Neural cell (in vitro differentiated cells): ENCODE results near the gene NOTCH2.

ENCODE experiments used
- EP300 ChIP-seq: fragments of 450-650 bp; conservative IDR thresholded peaks from 2 replicates; pipeline ENCODE4 v1.6.1; 2014; ENCODE audit warnings: antibody characterized with exemption, mild to moderate bottlenecking, moderate library complexity; ENCODE audit not compliant: poor library complexity, severe bottlenecking
- EZH2 ChIP-seq: fragments of 200-600, 300-800 bp; shearing (Covaris generic), sonication (generic); IDR thresholded peaks from 2 replicates; pipeline ENCODE4 v1.6.1; 2014; ENCODE audit warnings: antibody characterized with exemption, low read length, borderline replicate concordance, mild to moderate bottlenecking; ENCODE audit not compliant: insufficient read depth, poor library complexity, severe bottlenecking
- MXI1 ChIP-seq: fragments of 450-650 bp; conservative IDR thresholded peaks from 2 replicates; pipeline ENCODE4 v1.6.1; 2014; ENCODE audit warnings: antibody characterized with exemption, mild to moderate bottlenecking; ENCODE audit not compliant: poor library complexity, severe bottlenecking
- POLR2AphosphoS5 ChIP-seq: IDR thresholded peaks from 2 replicates; pipeline ENCODE4 v1.6.1; 2012
- RAD21 ChIP-seq: fragments of 450-650 bp; conservative IDR thresholded peaks from 2 replicates; pipeline ENCODE4 v1.6.1; 2014; ENCODE audit warnings: antibody characterized with exemption, mild to moderate bottlenecking, moderate library complexity
- SMC3 ChIP-seq: fragments of 450-650 bp; conservative IDR thresholded peaks from 2 replicates; pipeline ENCODE4 v1.6.1; 2014; ENCODE audit warnings: antibody characterized with exemption, mild to moderate bottlenecking, moderate library complexity; ENCODE audit not compliant: poor library complexity
- TAF1 ChIP-seq: IDR thresholded peaks from 2 replicates; pipeline ENCODE4 v1.6.1; 2012; ENCODE audit warnings: low read depth
- TF ChIP-seq, protein P1 (sequence below): fragments of 450-650 bp; IDR thresholded peaks from 2 replicates; pipeline ENCODE4 v1.5.1; 2014; ENCODE audit warnings: antibody characterized with exemption, mild to moderate bottlenecking, moderate library complexity; ENCODE audit not compliant: poor library complexity, severe bottlenecking
- TF ChIP-seq, protein P2 (sequence below): IDR thresholded peaks from 2 replicates; pipeline ENCODE4 v1.6.1; 2012; ENCODE audit warnings: borderline replicate concordance

DNA sequence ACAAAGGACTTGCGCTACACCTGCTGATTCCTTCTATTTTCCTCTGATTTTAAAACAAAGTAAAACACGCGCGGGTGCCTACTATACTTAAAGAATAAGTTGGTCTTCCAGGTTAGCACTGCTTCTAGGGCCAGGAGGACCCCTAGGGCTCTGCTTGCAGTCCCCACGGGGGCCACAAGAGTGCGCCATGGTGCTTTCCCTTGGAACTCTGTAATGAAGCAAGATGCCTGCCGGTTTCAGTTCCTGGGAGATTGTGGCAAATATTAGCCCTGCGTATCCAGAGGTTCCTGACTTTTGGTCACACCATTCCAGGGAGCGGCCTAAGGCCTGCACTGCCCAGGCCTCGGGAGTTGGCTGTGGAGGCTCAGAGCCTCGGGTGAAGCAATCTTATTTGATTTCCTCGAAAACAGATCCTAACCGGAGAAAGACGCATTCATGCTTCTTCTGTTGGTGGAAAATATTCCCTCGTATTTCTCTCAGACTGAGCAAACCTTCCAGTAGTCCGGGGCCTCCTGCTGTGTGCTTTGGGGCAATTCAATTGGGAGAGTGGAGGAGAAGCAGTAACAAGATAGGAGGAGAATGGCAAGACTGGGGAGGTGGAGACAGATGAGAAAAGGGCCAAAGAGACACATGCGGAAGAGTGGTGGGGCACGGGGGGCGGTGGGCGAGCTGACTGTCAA is 198.4 kb downstream of the NOTCH2 start:
- no peak for TF ChIP-seq POLR2AphosphoS5
- peak; percentile 66 for TF ChIP-seq RAD21
- no peak for TF ChIP-seq TAF1
- TF ChIP-seq, protein P1, sequence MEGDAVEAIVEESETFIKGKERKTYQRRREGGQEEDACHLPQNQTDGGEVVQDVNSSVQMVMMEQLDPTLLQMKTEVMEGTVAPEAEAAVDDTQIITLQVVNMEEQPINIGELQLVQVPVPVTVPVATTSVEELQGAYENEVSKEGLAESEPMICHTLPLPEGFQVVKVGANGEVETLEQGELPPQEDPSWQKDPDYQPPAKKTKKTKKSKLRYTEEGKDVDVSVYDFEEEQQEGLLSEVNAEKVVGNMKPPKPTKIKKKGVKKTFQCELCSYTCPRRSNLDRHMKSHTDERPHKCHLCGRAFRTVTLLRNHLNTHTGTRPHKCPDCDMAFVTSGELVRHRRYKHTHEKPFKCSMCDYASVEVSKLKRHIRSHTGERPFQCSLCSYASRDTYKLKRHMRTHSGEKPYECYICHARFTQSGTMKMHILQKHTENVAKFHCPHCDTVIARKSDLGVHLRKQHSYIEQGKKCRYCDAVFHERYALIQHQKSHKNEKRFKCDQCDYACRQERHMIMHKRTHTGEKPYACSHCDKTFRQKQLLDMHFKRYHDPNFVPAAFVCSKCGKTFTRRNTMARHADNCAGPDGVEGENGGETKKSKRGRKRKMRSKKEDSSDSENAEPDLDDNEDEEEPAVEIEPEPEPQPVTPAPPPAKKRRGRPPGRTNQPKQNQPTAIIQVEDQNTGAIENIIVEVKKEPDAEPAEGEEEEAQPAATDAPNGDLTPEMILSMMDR, result peak; percentile 60
- TF ChIP-seq, protein P2, sequence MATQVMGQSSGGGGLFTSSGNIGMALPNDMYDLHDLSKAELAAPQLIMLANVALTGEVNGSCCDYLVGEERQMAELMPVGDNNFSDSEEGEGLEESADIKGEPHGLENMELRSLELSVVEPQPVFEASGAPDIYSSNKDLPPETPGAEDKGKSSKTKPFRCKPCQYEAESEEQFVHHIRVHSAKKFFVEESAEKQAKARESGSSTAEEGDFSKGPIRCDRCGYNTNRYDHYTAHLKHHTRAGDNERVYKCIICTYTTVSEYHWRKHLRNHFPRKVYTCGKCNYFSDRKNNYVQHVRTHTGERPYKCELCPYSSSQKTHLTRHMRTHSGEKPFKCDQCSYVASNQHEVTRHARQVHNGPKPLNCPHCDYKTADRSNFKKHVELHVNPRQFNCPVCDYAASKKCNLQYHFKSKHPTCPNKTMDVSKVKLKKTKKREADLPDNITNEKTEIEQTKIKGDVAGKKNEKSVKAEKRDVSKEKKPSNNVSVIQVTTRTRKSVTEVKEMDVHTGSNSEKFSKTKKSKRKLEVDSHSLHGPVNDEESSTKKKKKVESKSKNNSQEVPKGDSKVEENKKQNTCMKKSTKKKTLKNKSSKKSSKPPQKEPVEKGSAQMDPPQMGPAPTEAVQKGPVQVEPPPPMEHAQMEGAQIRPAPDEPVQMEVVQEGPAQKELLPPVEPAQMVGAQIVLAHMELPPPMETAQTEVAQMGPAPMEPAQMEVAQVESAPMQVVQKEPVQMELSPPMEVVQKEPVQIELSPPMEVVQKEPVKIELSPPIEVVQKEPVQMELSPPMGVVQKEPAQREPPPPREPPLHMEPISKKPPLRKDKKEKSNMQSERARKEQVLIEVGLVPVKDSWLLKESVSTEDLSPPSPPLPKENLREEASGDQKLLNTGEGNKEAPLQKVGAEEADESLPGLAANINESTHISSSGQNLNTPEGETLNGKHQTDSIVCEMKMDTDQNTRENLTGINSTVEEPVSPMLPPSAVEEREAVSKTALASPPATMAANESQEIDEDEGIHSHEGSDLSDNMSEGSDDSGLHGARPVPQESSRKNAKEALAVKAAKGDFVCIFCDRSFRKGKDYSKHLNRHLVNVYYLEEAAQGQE, result no peak
- TF ChIP-seq EZH2, result no peak
- TF ChIP-seq EP300, result no peak
- TF ChIP-seq SMC3, result peak; percentile 67
- TF ChIP-seq MXI1, result no peak
